HFF-Myc (cell line): ENCODE measurements around the gene DDX39A.

Source experiments
- DNase-seq: peaks from one replicate; pipeline ENCODE4 v3.0.0-alpha.2; 2011; ENCODE audit warnings: low read depth; ENCODE audit errors: extremely low read depth
- H3K4me3 ChIP-seq: replicated peaks from 2 replicates; pipeline ENCODE4 v1.5.1; 2011; ENCODE audit warnings: low read depth, mild to moderate bottlenecking, control low read depth, low read length
- CTCF ChIP-seq: IDR thresholded peaks from 2 replicates; pipeline ENCODE4 v1.5.1; 2012; ENCODE audit warnings: mild to moderate bottlenecking, low read depth, low read length, control low read depth; ENCODE audit errors: missing control alignments

Gene DDX39A

GRCh38 chr19:14450876-14451275, 31.7 kb upstream of the DDX39A start:
- H3K4me3 ChIP-seq, result no peak overlapping the region
- DNase-seq, result no peak
- no peak for TF ChIP-seq CTCF

- no peak for DNase-seq
- no peak overlapping the region for H3K4me3 ChIP-seq
- no peak for TF ChIP-seq CTCF
Measured at GRCh38 chr19:14450168-14450874, 31.2 kb upstream of the DDX39A start.

- TF ChIP-seq CTCF, result no peak
- H3K4me3 ChIP-seq, result no peak overlapping the region
- no peak for DNase-seq
Measured at GRCh38 chr19:14449321-14449720, 30.2 kb upstream of the DDX39A start.

GRCh38 chr19:14446336-14447036, 27.3 kb upstream of the DDX39A start:
- no peak for TF ChIP-seq CTCF
- no peak overlapping the region for H3K4me3 ChIP-seq
- no peak for DNase-seq

- no peak overlapping the region for H3K4me3 ChIP-seq
- DNase-seq, result no peak
- no peak for TF ChIP-seq CTCF
Measured at GRCh38 chr19:14443632-14444216, 24.6 kb upstream of the DDX39A start.

GRCh38 chr19:14442891-14443631, 23.9 kb upstream of the DDX39A start:
- TF ChIP-seq CTCF, result no peak
- H3K4me3 ChIP-seq, result no peak overlapping the region

More at GRCh38 chr19:14442891-14443631, 23.9 kb upstream of the DDX39A start:
- DNase-seq, result no peak
